PC-3 (cell line): Measurements from ENCODE around the gene TCOF1.

ENCODE experiments used
- CTCF ChIP-seq: fragments of 300-600 bp; sonication (generic); conservative IDR thresholded peaks from 2 replicates; pipeline ENCODE4 v1.5.1; 2017; ENCODE audit warnings: antibody characterized with exemption, low read depth, mild to moderate bottlenecking, low read length
- EZH2 ChIP-seq: fragments of 300-600 bp; sonication (generic); IDR thresholded peaks from one replicate; pipeline ENCODE4 v1.6.1; 2017; ENCODE audit warnings: antibody characterized with exemption, mild to moderate bottlenecking, low read length; ENCODE audit not compliant: unreplicated experiment

- TF ChIP-seq CTCF, result no peak
- no peak for TF ChIP-seq EZH2
Observed at GRCh38 chr5:150394912-150395687, 37.6 kb downstream of the TCOF1 start.
